ENCODE data around the gene C6orf120.

Gene C6orf120

DNA sequence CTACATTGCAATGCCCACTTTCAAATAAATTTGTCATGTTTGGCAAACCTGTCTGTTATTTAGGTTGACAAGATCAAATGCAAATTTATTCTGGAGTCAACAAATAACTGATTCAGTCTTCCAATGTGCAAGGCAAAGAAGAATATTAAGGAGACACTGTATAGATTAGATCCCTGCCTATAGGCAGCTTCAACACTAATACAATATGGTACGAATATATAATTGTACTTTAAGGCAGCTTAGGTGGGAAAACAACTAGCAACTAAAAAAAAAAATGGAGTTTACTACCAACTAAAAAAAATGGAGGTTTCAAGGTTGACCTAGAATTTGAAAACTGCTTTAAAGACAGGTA lies 24.1 kb downstream of the C6orf120 start:
- DNase-seq, result no peak

- DNase-seq, result no peak
These were observed 25.0 kb downstream of the C6orf120 start for GRCh38 chr6:169726963-169727362.

DNA sequence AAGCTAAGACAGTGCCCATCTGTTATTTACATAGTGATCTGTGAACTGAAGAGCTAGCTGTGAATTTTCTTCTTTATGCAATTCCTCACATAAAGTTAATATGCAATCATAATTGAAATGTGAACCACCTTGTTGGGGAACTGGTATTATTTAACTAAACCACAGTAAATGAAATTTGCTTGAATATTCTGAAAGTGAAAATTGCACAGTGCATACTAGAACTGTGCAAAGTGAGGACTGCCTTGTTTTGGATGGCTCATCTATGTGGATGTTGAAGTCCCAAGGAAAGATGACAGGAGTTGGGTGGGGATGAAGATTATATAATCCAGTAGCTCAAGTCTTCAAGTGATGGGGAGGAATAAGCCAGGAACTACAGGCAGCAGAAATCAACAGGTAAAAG lies 28.0 kb downstream of the C6orf120 start:
- DNase-seq, result no peak

GRCh38 chr6:169738204-169738975 lies 36.5 kb downstream of the C6orf120 start:
- DNase-seq, result peak; percentile 19

DNA sequence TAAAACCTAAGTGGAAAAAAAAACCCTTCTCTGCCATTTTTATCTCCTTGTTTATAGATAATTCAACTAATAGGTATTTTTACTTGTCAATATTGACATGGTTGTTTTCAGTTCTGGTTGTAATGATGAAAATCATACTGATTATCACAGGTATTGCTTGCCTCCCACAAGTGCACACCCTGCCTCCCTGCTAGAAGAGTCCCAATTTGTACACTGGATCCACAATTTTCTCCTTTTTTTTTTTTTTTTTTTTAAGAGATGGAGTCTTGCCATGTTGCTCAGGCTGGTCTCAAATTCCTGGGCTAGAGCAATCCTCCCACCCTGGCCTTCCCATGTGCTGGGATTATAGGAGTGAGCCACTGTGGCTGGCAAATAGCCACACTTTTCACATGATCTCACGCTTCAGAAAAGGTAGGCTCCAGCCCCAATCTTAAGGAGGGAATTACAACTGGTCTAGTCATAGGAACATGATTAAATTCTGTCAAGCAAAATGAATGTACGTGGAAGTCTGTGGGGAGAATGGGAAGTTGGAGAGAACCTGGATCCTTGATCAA lies 37.1 kb downstream of the C6orf120 start:
- DNase-seq, result no peak

DNA sequence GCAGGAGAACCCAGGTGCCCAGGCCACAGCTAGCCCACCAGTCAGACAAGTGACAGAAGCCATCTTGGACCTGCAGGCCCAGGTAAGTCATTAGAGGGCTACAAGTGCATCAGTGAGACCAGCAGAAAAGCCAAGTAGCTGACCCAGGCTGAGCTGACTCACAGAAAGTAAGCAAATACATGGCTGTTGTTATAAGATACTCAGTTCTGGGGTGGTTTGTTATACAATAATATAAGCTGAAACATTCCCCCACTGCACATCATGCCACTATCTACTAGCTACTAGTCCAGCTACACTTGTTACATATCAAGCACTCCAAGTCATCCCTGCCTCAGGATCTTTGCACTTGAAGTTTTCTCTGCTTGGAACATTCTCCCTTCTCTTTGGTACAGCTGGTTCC lies 39.4 kb downstream of the C6orf120 start:
- DNase-seq, result no peak

DNA sequence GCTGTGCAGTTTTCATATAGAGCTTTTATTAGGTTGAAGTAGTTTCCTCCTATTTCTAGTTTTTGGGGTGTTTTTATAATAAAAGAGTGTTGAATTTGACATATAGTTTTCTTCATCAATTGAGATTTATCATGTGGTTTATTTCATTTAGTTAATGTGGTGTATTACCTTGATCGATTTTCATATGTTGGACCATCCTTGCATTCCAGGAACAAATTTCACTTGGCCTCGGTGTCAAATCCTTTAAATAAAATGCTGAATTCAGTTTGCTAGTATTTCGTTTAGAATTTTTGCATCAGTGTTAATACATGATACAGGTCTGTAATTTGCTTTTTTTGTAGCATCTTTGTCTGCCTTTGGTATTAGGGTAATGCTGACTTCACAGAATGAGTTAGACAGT lies 43.5 kb downstream of the C6orf120 start:
- no peak for DNase-seq

GRCh38 chr6:169746556-169746955 lies 44.6 kb downstream of the C6orf120 start:
- DNase-seq, result no peak

DNA sequence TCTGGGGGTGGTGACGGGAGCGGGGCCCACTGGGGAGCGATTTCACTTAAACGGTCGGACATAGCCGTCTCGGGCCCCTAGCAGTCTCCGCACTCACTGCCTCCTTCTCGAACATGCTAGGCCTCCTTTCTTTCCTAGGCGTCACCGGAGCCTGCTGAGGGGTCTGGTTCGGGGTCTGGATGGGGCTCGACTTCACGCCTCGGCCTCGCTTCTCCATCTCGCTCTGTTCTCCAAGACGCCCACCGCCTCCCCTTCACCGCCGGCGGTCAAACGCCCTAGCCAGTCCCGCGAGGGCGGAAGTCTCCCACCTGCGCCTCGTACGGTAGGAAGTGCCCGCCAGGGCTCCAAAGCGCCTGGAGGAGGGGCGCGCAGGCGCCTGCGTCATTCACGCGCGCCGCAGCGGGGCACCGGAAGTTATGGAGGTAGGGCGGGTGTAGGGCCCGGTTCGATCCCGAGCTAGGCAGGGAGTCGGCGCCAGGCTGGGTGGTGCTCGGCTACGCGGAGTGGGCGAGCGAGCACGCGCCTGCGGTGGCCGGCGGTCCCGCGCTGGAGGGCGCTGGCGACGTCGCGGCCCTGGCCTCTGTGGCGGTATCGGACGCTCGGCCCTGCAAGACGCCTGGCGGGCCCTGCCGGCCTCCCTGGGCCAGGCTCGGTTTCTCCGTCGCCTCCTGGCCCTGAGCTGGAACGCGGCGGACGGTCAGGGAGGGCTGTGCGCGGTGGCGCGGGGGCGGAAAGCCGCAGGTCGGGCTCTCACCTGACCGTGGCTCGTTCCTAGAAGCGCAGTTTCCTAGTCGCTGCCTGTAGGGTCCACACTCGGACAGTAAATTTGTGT lies 49.5 kb downstream of the C6orf120 start, which contains the start of the genes DYNLT2 and ERMARD:
DYNLT2 (minus strand) TSS at position 331 of the 832 bp plus-strand sequence; CDS start at position 217, 114 bp downstream.
ERMARD (plus strand) TSS at position 381 of the 832 bp plus-strand sequence; CDS start at position 417, 36 bp downstream.
- peak; percentile 86 for DNase-seq

GRCh38 chr6:169752074-169752623 lies 50.2 kb downstream of the C6orf120 start:
- no peak for DNase-seq
